Thoracic aorta (tissue), 2 donors: ENCODE results near the gene STK32A. TPM values are rescaled to one million over a fixed set of nuclear protein-coding genes. Genes with fewer than 3 reads are reported as not detected.
"Not testable (repeated sequence)": the region's sequence is repeated elsewhere in the genome, so short reads cannot be mapped to it uniquely, and the experiment has no call there.

Source experiments
- ATAC-seq: fragments of 150-250 bp; one replicate; pipeline ENCODE4 v1.8.0; 2017; ENCODE audit warnings: low read depth; ENCODE audit not compliant: insufficient number of reproducible peaks, low FRiP score
- DNase-seq: peaks from one replicate; pipeline ENCODE4 v3.0.0-alpha.2; 2020; ENCODE audit warnings: low spot score
- H3K27ac ChIP-seq, 2 donors: fragments of 200-600 bp; sonication (generic); 1 replicate in 1 of 2; 2 replicates in 1 of 2; pipeline ENCODE4 v1.5.1; 2016; ENCODE audit warnings: mild to moderate bottlenecking in 2 of 2, moderate library complexity in 2 of 2
- H3K27me3 ChIP-seq: fragments of 200-600 bp; sonication (generic); replicated peaks from 2 replicates; pipeline ENCODE4 v1.6.0; 2016; ENCODE audit warnings: mild to moderate bottlenecking; ENCODE audit not compliant: insufficient read depth
- H3K36me3 ChIP-seq: fragments of 200-600 bp; sonication (generic); one replicate; pipeline ENCODE4 v1.5.1; 2016
- H3K4me1 ChIP-seq, 2 donors: fragments of 200-600 bp; sonication (generic); 1 replicate in 1 of 2; 2 replicates in 1 of 2; pipeline versions ENCODE4 v1.5.1 to v1.6.0; 2016; ENCODE audit warnings: low read depth in 2 of 2, mild to moderate bottlenecking in 1 of 2; ENCODE audit not compliant: control insufficient read depth in 1 of 2
- H3K4me3 ChIP-seq: fragments of 200-600 bp; sonication (generic); 2 replicates; pipeline ENCODE4 v1.5.1; 2016; ENCODE audit warnings: mild to moderate bottlenecking
- H3K9me3 ChIP-seq: fragments of 200-600 bp; sonication (generic); 2 replicates; pipeline ENCODE4 v1.5.1; 2016
- total RNA-seq, 2 donors: library from RNA; depleted of rRNA; stranded (reverse); fragments of >200 nt; gene quantifications; one replicate each; pipeline versions ENCODE4 v1.1.0 to v1.2.3, GENCODE V29; 2016
- TF ChIP-seq, protein P1 (sequence below): fragments of 200-600 bp; sonication (generic); IDR thresholded peaks from one replicate; pipeline ENCODE4 v1.5.1; 2019; ENCODE audit warnings: antibody characterized with exemption

The STK32A gene
- total RNA-seq, 2 donors from 2014 or later, result 8.0 to 9.5 TPM

GRCh38 chr5:147234239-147234824 lies 494 bp upstream of the STK32A start:
- DNase-seq (no peak), ATAC-seq (no peak)
- Histone ChIP-seq H3K9me3 (no peaks in the 10 kb centered on the region), H3K36me3 (no peaks in the 10 kb centered on the region), H3K27me3 (no peaks in the 10 kb centered on the region), H3K4me1 (peaks cover 2 to 12% of the 10 kb centered on the region in 2 donors), H3K27ac (peak overlapping the region; percentile 84 to 87), H3K4me3 (peak overlapping the region; percentile 67)
- TF ChIP-seq, protein P1, sequence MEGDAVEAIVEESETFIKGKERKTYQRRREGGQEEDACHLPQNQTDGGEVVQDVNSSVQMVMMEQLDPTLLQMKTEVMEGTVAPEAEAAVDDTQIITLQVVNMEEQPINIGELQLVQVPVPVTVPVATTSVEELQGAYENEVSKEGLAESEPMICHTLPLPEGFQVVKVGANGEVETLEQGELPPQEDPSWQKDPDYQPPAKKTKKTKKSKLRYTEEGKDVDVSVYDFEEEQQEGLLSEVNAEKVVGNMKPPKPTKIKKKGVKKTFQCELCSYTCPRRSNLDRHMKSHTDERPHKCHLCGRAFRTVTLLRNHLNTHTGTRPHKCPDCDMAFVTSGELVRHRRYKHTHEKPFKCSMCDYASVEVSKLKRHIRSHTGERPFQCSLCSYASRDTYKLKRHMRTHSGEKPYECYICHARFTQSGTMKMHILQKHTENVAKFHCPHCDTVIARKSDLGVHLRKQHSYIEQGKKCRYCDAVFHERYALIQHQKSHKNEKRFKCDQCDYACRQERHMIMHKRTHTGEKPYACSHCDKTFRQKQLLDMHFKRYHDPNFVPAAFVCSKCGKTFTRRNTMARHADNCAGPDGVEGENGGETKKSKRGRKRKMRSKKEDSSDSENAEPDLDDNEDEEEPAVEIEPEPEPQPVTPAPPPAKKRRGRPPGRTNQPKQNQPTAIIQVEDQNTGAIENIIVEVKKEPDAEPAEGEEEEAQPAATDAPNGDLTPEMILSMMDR, result no peak

DNA sequence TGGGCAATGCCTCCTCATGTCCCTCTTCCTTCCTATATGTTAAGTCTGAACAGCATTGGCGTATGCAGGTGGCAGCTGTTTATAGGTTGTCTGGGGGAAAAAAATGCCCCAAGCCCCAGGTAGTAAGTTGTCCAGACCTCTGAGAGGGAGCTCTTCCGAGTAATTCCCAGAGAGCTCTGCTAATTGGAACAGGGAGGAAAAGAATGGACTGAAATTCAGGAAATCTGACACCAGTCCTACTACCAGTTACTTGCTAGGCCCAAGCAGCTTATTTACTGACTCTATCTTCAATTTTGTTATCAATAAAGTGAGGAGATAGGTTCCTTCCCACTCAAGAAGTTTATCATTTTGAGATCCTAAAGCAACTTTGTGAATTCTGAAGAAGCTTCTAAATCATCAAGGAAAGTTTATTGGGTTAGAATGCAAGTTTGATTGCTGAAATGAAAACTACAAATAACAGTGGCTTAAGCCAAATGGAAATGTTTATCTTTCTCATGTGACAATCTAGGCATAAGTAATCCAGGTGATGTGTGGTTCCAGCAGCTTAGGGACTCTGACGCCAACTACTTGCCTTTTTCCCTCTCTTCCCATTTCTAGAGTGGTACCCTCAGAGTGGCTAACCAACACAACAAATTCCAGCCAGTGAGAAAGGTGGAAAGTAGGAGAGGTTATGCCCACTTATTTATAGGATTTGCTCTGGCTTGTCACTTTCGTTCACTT lies 5.6 kb downstream of the STK32A start:
- H3K27me3 ChIP-seq, result no peaks in the 10 kb centered on the region
- H3K4me3 ChIP-seq, result no peak overlapping the region
- no peak for DNase-seq
- TF ChIP-seq, protein P1, result no peak
- H3K4me1 ChIP-seq, result peaks cover 2 to 8% of the 10 kb centered on the region in 2 donors
- ATAC-seq, result no peak
- H3K36me3 ChIP-seq, result no peaks in the 10 kb centered on the region
- H3K27ac ChIP-seq, result no peak overlapping the region
- H3K9me3 ChIP-seq, result no peaks in the 10 kb centered on the region

- H3K36me3 ChIP-seq, H3K9me3 ChIP-seq, H3K27me3 ChIP-seq, H3K4me3 ChIP-seq, H3K27ac ChIP-seq, ATAC-seq, DNase-seq, H3K4me1 ChIP-seq: not testable (repeated sequence)
Measured at GRCh38 chr5:147243238-147243637, 8.4 kb downstream of the STK32A start.

DNA sequence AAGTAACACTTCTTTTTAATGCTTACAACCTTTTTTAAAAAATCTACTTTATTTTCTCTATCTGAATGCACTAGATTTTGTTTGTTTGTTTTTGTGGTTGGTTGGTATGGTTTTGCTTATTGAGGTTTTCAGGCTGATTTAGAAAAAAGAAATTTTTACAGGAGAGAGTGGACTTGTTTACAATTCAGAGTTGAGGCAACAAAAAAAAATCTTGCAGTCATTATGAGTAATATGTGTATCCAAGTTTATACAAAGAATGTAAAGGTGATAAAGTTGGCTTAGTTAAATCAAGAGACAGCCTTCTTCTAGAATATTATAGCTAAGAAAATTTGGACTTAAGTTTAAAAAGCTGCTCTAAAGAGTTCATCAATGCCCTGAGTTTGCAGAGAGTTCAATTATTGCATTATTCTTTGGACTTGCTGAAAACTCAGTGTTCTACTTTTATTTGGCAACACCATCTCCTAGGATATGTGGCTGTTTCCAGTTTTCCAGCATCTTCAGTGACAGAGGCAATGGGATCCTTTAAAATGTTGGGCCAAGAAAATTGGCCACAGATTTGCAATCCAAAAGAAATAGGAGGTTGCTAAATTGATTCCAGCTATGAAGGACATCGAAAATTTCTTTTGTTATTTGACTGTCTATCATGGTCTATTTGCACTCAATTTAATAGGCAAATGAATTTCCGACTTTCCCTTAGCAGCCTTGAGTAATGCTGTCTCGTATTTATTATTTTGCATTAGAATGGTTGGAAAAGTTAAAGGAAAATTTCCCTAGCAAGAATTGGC lies 10.7 kb downstream of the STK32A start:
- H3K4me3 ChIP-seq, result no peak overlapping the region
- no peaks in the 10 kb centered on the region for H3K27me3 ChIP-seq
- no peak for DNase-seq
- no peaks in the 10 kb centered on the region for H3K36me3 ChIP-seq
- no peaks in the 10 kb centered on the region for H3K9me3 ChIP-seq
- TF ChIP-seq, protein P1, result no peak
- H3K4me1 ChIP-seq, result no peaks in the 10 kb centered on the region
- ATAC-seq, result no peak
- no peak overlapping the region for H3K27ac ChIP-seq

GRCh38 chr5:147248561-147248960 lies 13.7 kb downstream of the STK32A start:
- H3K9me3 ChIP-seq, result no peaks in the 10 kb centered on the region
- H3K4me3 ChIP-seq, result no peak overlapping the region
- ATAC-seq (no peak), DNase-seq (no peak)
- TF ChIP-seq, protein P1, result no peak
- no peaks in the 10 kb centered on the region for H3K27me3 ChIP-seq
- H3K27ac ChIP-seq, result no peak overlapping the region
- H3K4me1 ChIP-seq, result no peaks in the 10 kb centered on the region
- H3K36me3 ChIP-seq, result no peaks in the 10 kb centered on the region
